ENCODE data around the gene ZNF22.

GRCh38 chr10:44992070-44992731 lies 8.5 kb upstream of the ZNF22 start:
- TF ChIP-seq CTCF (IDR thresholded peaks at IDR 0.05) (no peak), POLR2A (IDR thresholded peaks at IDR 0.05) (peak in 1 of 3 donors; percentile 21)

All from body of pancreas (tissue), 4 donors.